MM.1S (cell line): ENCODE data around the gene MMP7.

Source experiments
- DNase-seq: peaks from one replicate; pipeline ENCODE4 v3.0.0-alpha.2; 2015
- H2AFZ ChIP-seq: fragments of 300-600 bp; sonication (generic); 2 replicates; pipeline ENCODE4 v1.6.0; 2016; ENCODE audit warnings: antibody characterized with exemption, low read length
- H3F3A ChIP-seq: fragments of 300-600 bp; sonication (generic); 2 replicates; pipeline ENCODE4 v1.6.1; 2016; ENCODE audit warnings: mild to moderate bottlenecking, antibody characterized with exemption, low read length, moderate library complexity, mixed read lengths; ENCODE audit not compliant: insufficient read depth
- H3K27ac ChIP-seq: fragments of 300-600 bp; sonication (generic); 2 replicates; pipeline ENCODE4 v1.5.1; 2016; ENCODE audit warnings: mild to moderate bottlenecking, low read length
- H3K27me3 ChIP-seq: fragments of 300-600 bp; sonication (generic); replicated peaks from 2 replicates; pipeline ENCODE4 v1.6.0; 2016; ENCODE audit warnings: low read length; ENCODE audit not compliant: insufficient read depth
- H3K36me3 ChIP-seq: fragments of 300-600 bp; sonication (generic); replicated peaks from 2 replicates; pipeline ENCODE4 v1.6.1; 2016; ENCODE audit warnings: mild to moderate bottlenecking, low read length, mixed read lengths; ENCODE audit not compliant: insufficient read depth
- H3K4me1 ChIP-seq: fragments of 300-600 bp; sonication (generic); 2 replicates; pipeline ENCODE4 v1.6.1; 2016; ENCODE audit warnings: low read length, mixed read lengths
- H3K4me2 ChIP-seq: fragments of 300-600 bp; sonication (generic); 2 replicates; pipeline ENCODE4 v1.6.0; 2016; ENCODE audit warnings: low read depth, low read length
- H3K4me3 ChIP-seq: fragments of 300-600 bp; sonication (generic); 2 replicates; pipeline ENCODE4 v1.5.1; 2016; ENCODE audit warnings: low read length, mixed read lengths
- H3K79me2 ChIP-seq: fragments of 300-600 bp; sonication (generic); 2 replicates; pipeline ENCODE4 v1.6.1; 2016; ENCODE audit warnings: mixed run types, low read length, mixed read lengths
- H3K9ac ChIP-seq: fragments of 300-600 bp; sonication (generic); 2 replicates; pipeline ENCODE4 v1.6.1; 2016; ENCODE audit warnings: low read length, mixed read lengths
- H3K9me2 ChIP-seq: fragments of 300-600 bp; sonication (generic); replicated peaks from 2 replicates; pipeline ENCODE4 v1.6.1; 2016; ENCODE audit warnings: mild to moderate bottlenecking, low read length, mixed read lengths; ENCODE audit not compliant: insufficient read depth
- H3K9me3 ChIP-seq: fragments of 300-600 bp; sonication (generic); replicated peaks from 2 replicates; pipeline ENCODE4 v1.6.1; 2016; ENCODE audit warnings: mild to moderate bottlenecking, low read length, mixed read lengths; ENCODE audit not compliant: insufficient read depth
- H4K20me1 ChIP-seq: fragments of 300-600 bp; sonication (generic); 2 replicates; pipeline ENCODE4 v1.6.1; 2016; ENCODE audit warnings: mild to moderate bottlenecking, low read length, moderate library complexity, mixed read lengths; ENCODE audit not compliant: insufficient read depth
- EZH2 ChIP-seq: fragments of 300-600 bp; sonication (generic); optimal IDR thresholded peaks from 2 replicates; pipeline ENCODE3; 2017; ENCODE audit warnings: low read depth, mild to moderate bottlenecking, antibody characterized with exemption, low read length, mixed read lengths
- EZH2phosphoT487 ChIP-seq: fragments of 300-600 bp; sonication (generic); IDR thresholded peaks from 2 replicates; pipeline ENCODE4 v1.6.1; 2018; ENCODE audit warnings: antibody characterized with exemption, low read length
- TF ChIP-seq, protein P1 (sequence below): fragments of 300-600 bp; sonication (generic); IDR thresholded peaks from 2 replicates; pipeline ENCODE4 v1.5.1; 2016; ENCODE audit warnings: antibody characterized with exemption, low read length, mixed read lengths

The MMP7 gene

DNA sequence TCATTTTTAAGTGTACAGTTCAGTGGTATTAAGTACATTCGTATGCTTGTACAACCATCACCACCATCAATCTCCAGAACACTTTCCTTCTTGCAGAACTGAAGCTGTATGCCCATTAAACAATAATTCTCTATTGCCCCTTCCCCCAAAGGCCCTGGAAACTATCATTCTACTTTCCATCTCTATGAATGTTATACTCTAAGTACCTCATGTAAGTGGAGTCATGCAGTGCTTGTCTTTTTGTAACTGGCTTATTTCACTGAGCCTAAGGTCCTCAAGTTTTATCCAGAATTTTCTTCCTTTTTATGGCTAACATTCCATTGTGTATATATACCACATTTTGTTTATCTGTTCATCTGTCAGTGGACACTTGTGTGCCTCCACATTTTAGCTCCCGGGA, 29.7 kb downstream of the MMP7 start:
- no peaks in the 10 kb centered on the region for H3K36me3 ChIP-seq
- H3K4me3 ChIP-seq = no peak overlapping the region
- no peaks in the 10 kb centered on the region for H3K9me3 ChIP-seq
- H3K4me2 ChIP-seq = no peak overlapping the region
- no peaks in the 10 kb centered on the region for H3K4me1 ChIP-seq
- no peaks in the 10 kb centered on the region for H4K20me1 ChIP-seq
- no peak overlapping the region for H3K9ac ChIP-seq
- H3K79me2 ChIP-seq = no peaks in the 10 kb centered on the region
- TF ChIP-seq EZH2 (no peak), EZH2phosphoT487 (no peak)
- TF ChIP-seq, protein P1, sequence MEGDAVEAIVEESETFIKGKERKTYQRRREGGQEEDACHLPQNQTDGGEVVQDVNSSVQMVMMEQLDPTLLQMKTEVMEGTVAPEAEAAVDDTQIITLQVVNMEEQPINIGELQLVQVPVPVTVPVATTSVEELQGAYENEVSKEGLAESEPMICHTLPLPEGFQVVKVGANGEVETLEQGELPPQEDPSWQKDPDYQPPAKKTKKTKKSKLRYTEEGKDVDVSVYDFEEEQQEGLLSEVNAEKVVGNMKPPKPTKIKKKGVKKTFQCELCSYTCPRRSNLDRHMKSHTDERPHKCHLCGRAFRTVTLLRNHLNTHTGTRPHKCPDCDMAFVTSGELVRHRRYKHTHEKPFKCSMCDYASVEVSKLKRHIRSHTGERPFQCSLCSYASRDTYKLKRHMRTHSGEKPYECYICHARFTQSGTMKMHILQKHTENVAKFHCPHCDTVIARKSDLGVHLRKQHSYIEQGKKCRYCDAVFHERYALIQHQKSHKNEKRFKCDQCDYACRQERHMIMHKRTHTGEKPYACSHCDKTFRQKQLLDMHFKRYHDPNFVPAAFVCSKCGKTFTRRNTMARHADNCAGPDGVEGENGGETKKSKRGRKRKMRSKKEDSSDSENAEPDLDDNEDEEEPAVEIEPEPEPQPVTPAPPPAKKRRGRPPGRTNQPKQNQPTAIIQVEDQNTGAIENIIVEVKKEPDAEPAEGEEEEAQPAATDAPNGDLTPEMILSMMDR = no peak
- H3K9me2 ChIP-seq = no peaks in the 10 kb centered on the region
- no peak overlapping the region for H2AFZ ChIP-seq
- no peak for DNase-seq
- H3F3A ChIP-seq = no peaks in the 10 kb centered on the region
- no peaks in the 10 kb centered on the region for H3K27me3 ChIP-seq
- no peak overlapping the region for H3K27ac ChIP-seq

GRCh38 chr11:102499931-102500330, 30.6 kb downstream of the MMP7 start:
- TF ChIP-seq, protein P1 = no peak
- TF ChIP-seq EZH2 (no peak), EZH2phosphoT487 (no peak)
- no peak overlapping the region for H2AFZ ChIP-seq
- no peaks in the 10 kb centered on the region for H3K36me3 ChIP-seq

GRCh38 chr11:102499151-102499550, 31.4 kb downstream of the MMP7 start:
- Histone ChIP-seq H3K27me3 (no peaks in the 10 kb centered on the region), H3K4me2 (no peak overlapping the region), H3K36me3 (no peaks in the 10 kb centered on the region), H3K9me3 (no peaks in the 10 kb centered on the region), H4K20me1 (no peaks in the 10 kb centered on the region), H3K4me1 (no peaks in the 10 kb centered on the region), H3K9ac (no peak overlapping the region), H3K4me3 (no peak overlapping the region), H3K9me2 (no peaks in the 10 kb centered on the region), H3K79me2 (no peaks in the 10 kb centered on the region), H3F3A (no peaks in the 10 kb centered on the region), H3K27ac (no peak overlapping the region), H2AFZ (no peak overlapping the region)
- no peak for TF ChIP-seq EZH2
- TF ChIP-seq EZH2phosphoT487 = no peak
- TF ChIP-seq, protein P1 = no peak
- DNase-seq = no peak

More at GRCh38 chr11:102499931-102500330, 30.6 kb downstream of the MMP7 start:
- Histone ChIP-seq H3K4me3 (no peak overlapping the region), H4K20me1 (no peaks in the 10 kb centered on the region), H3F3A (no peaks in the 10 kb centered on the region), H3K27me3 (no peaks in the 10 kb centered on the region), H3K79me2 (no peaks in the 10 kb centered on the region), H3K27ac (no peak overlapping the region), H3K9me3 (no peaks in the 10 kb centered on the region), H3K4me1 (no peaks in the 10 kb centered on the region), H3K9me2 (no peaks in the 10 kb centered on the region), H3K9ac (no peak overlapping the region), H3K4me2 (no peak overlapping the region)
- no peak for DNase-seq
